ENCODE measurements around the gene CTH. TPM values are rescaled to one million over a fixed set of nuclear protein-coding genes. Genes with fewer than 3 reads are reported as not detected.
"Not testable (repeated sequence)": the region's sequence is repeated elsewhere in the genome, so short reads cannot be mapped to it uniquely, and the experiment has no call there.

The CTH gene
- total and polyA plus RNA-seq, 4 donors, result 4.3 to 8.6 (median 5.9) TPM

- H3K4me3 ChIP-seq, result no peak overlapping the region
- H3K9ac ChIP-seq (ENCODE audit: insufficient read depth in 1 of 2, low read length in 2 of 2), result no peak overlapping the region
- peaks cover 0 to 7% (median 1%) of the 10 kb centered on the region in 4 donors for H3K36me3 ChIP-seq (ENCODE audit: control insufficient read depth in 4 of 4, insufficient read depth in 4 of 4, low read length in 4 of 4)
- no peak overlapping the region for H3K27ac ChIP-seq (ENCODE audit: low read depth in 1 of 2, low read length in 1 of 2)
- WGBS, 2 donors, result 79 to 90% methylated on average over 2 of the region's 2 CpGs
- H3K9me3 ChIP-seq (ENCODE audit: control insufficient read depth in 4 of 4, insufficient read depth in 3 of 4, low read length in 3 of 4), result no peaks in the 10 kb centered on the region
- H3K27me3 ChIP-seq (ENCODE audit: control insufficient read depth in 3 of 3, insufficient read depth in 3 of 3, low read length in 2 of 3), result no peaks in the 10 kb centered on the region
- DNase-seq (no peak), ATAC-seq (ENCODE audit: insufficient read depth, low FRiP score) (no peak)
- H3K4me1 ChIP-seq (ENCODE audit: control insufficient read depth in 5 of 5, insufficient read depth in 5 of 5, low read length in 5 of 5), result peaks cover 0 to 8% (median 0%) of the 10 kb centered on the region in 5 donors
- TF ChIP-seq CTCF (IDR thresholded peaks at IDR 0.05; ENCODE audit: control extremely low read depth, extremely low read depth), result no peak
These were observed 31.4 kb downstream of the CTH start for GRCh38 chr1:70442490-70442889.

GRCh38 chr1:70443739-70444138 is 32.7 kb downstream of the CTH start:
- Histone ChIP-seq H3K4me3 (no peak overlapping the region), H3K27me3 (ENCODE audit: control insufficient read depth in 3 of 3, insufficient read depth in 3 of 3, low read length in 2 of 3) (no peaks in the 10 kb centered on the region), H3K4me1 (ENCODE audit: control insufficient read depth in 5 of 5, insufficient read depth in 5 of 5, low read length in 5 of 5) (peaks cover 0 to 8% (median 0%) of the 10 kb centered on the region in 5 donors), H3K36me3 (ENCODE audit: control insufficient read depth in 4 of 4, insufficient read depth in 4 of 4, low read length in 4 of 4) (peaks cover 0 to 3% (median under 1%) of the 10 kb centered on the region in 4 donors), H3K27ac (ENCODE audit: low read depth in 1 of 2, low read length in 1 of 2) (no peak overlapping the region), H3K9me3 (ENCODE audit: control insufficient read depth in 4 of 4, insufficient read depth in 3 of 4, low read length in 3 of 4) (no peaks in the 10 kb centered on the region), H3K9ac (ENCODE audit: insufficient read depth in 1 of 2, low read length in 2 of 2) (no peak overlapping the region)
- DNase-seq (no peak), ATAC-seq (ENCODE audit: insufficient read depth, low FRiP score) (no peak)
- WGBS, 2 donors, result 73 to 79% methylated on average over 1 of the region's 1 CpG
- no peak for TF ChIP-seq CTCF (IDR thresholded peaks at IDR 0.05; ENCODE audit: control extremely low read depth, extremely low read depth)

- Histone ChIP-seq H3K36me3 (ENCODE audit: control insufficient read depth in 4 of 4, insufficient read depth in 4 of 4, low read length in 4 of 4) (no peaks in the 10 kb centered on the region), H3K27me3 (ENCODE audit: control insufficient read depth in 3 of 3, insufficient read depth in 3 of 3, low read length in 2 of 3) (no peaks in the 10 kb centered on the region), H3K4me1 (ENCODE audit: control insufficient read depth in 5 of 5, insufficient read depth in 5 of 5, low read length in 5 of 5) (no peaks in the 10 kb centered on the region), H3K9ac (ENCODE audit: insufficient read depth in 1 of 2, low read length in 2 of 2) (no peak overlapping the region), H3K4me3 (no peak overlapping the region), H3K27ac (ENCODE audit: low read depth in 1 of 2, low read length in 1 of 2) (no peak overlapping the region), H3K9me3 (ENCODE audit: control insufficient read depth in 4 of 4, insufficient read depth in 3 of 4, low read length in 3 of 4) (no peaks in the 10 kb centered on the region)
- ATAC-seq (ENCODE audit: insufficient read depth, low FRiP score) (no peak), DNase-seq (no peak)
- no peak for TF ChIP-seq CTCF (IDR thresholded peaks at IDR 0.05; ENCODE audit: control extremely low read depth, extremely low read depth)
- WGBS, 2 donors, result 87 to 93% methylated on average over 8 of the region's 8 CpGs
These were observed 38.0 kb downstream of the CTH start for GRCh38 chr1:70449049-70449448.

- 83 to 93% methylated on average over 3 of the region's 3 CpGs for WGBS, 2 donors
- H3K27me3 ChIP-seq (ENCODE audit: control insufficient read depth in 3 of 3, insufficient read depth in 3 of 3, low read length in 2 of 3); H3K4me3 ChIP-seq; H3K4me1 ChIP-seq (ENCODE audit: control insufficient read depth in 5 of 5, insufficient read depth in 5 of 5, low read length in 5 of 5); H3K9ac ChIP-seq (ENCODE audit: insufficient read depth in 1 of 2, low read length in 2 of 2); DNase-seq; H3K36me3 ChIP-seq (ENCODE audit: control insufficient read depth in 4 of 4, insufficient read depth in 4 of 4, low read length in 4 of 4); H3K9me3 ChIP-seq (ENCODE audit: control insufficient read depth in 4 of 4, insufficient read depth in 3 of 4, low read length in 3 of 4); ATAC-seq (ENCODE audit: insufficient read depth, low FRiP score); H3K27ac ChIP-seq (ENCODE audit: low read depth in 1 of 2, low read length in 1 of 2): not testable (repeated sequence)
These were observed 41.3 kb downstream of the CTH start for GRCh38 chr1:70452164-70452939.

All from lung (tissue), 12 donors.